ENCODE data around the gene C1R. TPM values are rescaled to one million over a fixed set of nuclear protein-coding genes. Genes with fewer than 3 reads are reported as not detected.

The C1R gene
- total RNA-seq, 1 experiment from 2014 or later = 11.5 TPM

DNA sequence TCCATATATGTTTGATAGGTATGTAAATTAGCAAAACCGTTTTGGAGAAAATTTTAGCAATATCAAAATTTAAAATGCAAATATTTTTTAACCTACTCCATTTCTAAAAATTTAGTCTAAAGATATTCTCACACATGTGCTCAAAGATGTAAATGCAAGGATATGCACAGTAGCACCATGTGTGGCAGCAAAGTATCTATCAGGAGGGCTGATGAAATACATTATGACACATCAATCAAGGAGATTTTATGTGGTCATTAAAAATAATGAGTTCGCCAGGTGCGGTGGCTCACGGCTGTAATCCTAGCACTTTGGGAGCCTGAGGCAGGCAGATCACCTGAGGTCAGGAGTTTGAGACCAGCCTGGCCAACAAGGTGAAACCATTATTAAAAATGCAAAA, 8.0 kb upstream of the C1R start:
- Mint-ChIP-seq H3K4me1 (peaks cover 8 to 11% of the 10 kb centered on the region in 2 experiments), H3K27me3 (ENCODE audit: low read depth) (no peaks in the 10 kb centered on the region), H3K9me3 (no peaks in the 10 kb centered on the region), H3K27ac (no peak overlapping the region), H3K36me3 (ENCODE audit: insufficient read depth in 1 of 3, low read depth in 3 of 3) (peaks cover 7 to 30% (median 17%) of the 10 kb centered on the region in 3 experiments; a peak in 6 of 7 replicates), H3K4me3 (no peak overlapping the region)
- Histone ChIP-seq H3K4me2 (ENCODE audit: insufficient read depth, insufficient read length, low read length) (no peak overlapping the region), H2BK12ac (ENCODE audit: insufficient read length, low read depth, low read length) (no peak overlapping the region), H4K5ac (ENCODE audit: insufficient read length, low read depth, low read length) (no peak overlapping the region), H3T11ph (ENCODE audit: low read length) (no peak overlapping the region), H3K9ac (ENCODE audit: extremely low read depth, insufficient read length, low read length) (no peak overlapping the region), H3K23me2 (ENCODE audit: insufficient read length, low read depth, low read length, poor library complexity, severe bottlenecking) (no peaks in the 10 kb centered on the region), H3K27ac (ENCODE audit: insufficient read length, low read depth, low read length) (no peak overlapping the region), H4K91ac (ENCODE audit: insufficient read length, low read depth, low read length) (no peak overlapping the region), H3K23ac (ENCODE audit: insufficient read length, low read depth, low read length) (no peak overlapping the region), H4K8ac (replicated peaks; ENCODE audit: insufficient read length, low read depth, low read length) (no peak overlapping the region), H3K56ac (ENCODE audit: insufficient read length, low read depth, low read length) (no peak overlapping the region), H3K14ac (ENCODE audit: insufficient read depth, low read length) (no peak overlapping the region), H2AFZ (ENCODE audit: low read length) (no peak overlapping the region), H3K18ac (ENCODE audit: insufficient read length, low read depth, low read length) (no peak overlapping the region), H3K4me1 (ENCODE audit: insufficient read depth, low read length) (peaks cover 2% of the 10 kb centered on the region; the same call in 1 of the 2 replicates), H2BK20ac (ENCODE audit: low read depth, low read length, poor library complexity, severe bottlenecking) (no peak overlapping the region), H4K20me1 (ENCODE audit: control insufficient read depth, insufficient read depth, insufficient read length) (no peaks in the 10 kb centered on the region), H3K9me3 (ENCODE audit: control insufficient read depth, low read depth, low read length) (no peaks in the 10 kb centered on the region), H3K79me2 (ENCODE audit: insufficient read depth, low read length) (no peaks in the 10 kb centered on the region), H2BK120ac (ENCODE audit: low read depth, low read length, poor library complexity, severe bottlenecking) (no peak overlapping the region), H2BK5ac (ENCODE audit: insufficient read length, low read length) (no peak overlapping the region), H3K27me3 (ENCODE audit: insufficient read depth, low read length) (no peaks in the 10 kb centered on the region), H2BK15ac (ENCODE audit: low read depth, low read length) (no peak overlapping the region), H3K4ac (ENCODE audit: low read depth, low read length) (no peak overlapping the region), H2AK5ac (ENCODE audit: insufficient read length, low read length) (no peak overlapping the region), H3K79me1 (ENCODE audit: insufficient read depth, low read depth, low read length, poor library complexity, severe bottlenecking) (no peaks in the 10 kb centered on the region)
- no peak for DNase-seq
- no CpG with 5 or more reads among the region's 4 CpGs for WGBS (ENCODE audit: extremely low coverage, insufficient read length, low lambda C conversion rate)
- TF ChIP-seq, protein P1, sequence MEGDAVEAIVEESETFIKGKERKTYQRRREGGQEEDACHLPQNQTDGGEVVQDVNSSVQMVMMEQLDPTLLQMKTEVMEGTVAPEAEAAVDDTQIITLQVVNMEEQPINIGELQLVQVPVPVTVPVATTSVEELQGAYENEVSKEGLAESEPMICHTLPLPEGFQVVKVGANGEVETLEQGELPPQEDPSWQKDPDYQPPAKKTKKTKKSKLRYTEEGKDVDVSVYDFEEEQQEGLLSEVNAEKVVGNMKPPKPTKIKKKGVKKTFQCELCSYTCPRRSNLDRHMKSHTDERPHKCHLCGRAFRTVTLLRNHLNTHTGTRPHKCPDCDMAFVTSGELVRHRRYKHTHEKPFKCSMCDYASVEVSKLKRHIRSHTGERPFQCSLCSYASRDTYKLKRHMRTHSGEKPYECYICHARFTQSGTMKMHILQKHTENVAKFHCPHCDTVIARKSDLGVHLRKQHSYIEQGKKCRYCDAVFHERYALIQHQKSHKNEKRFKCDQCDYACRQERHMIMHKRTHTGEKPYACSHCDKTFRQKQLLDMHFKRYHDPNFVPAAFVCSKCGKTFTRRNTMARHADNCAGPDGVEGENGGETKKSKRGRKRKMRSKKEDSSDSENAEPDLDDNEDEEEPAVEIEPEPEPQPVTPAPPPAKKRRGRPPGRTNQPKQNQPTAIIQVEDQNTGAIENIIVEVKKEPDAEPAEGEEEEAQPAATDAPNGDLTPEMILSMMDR (conservative IDR thresholded peaks at IDR 0.05) = no peak

Data from H9 (cell line).